ENCODE measurements around the gene FGD2. TPM values are rescaled to one million over a fixed set of nuclear protein-coding genes. Genes with fewer than 3 reads are reported as not detected.

FGD2 gene
- total RNA-seq, 4 donors from 2014 or later, result 2.7 to 9.2 (median 5.2) TPM

DNA sequence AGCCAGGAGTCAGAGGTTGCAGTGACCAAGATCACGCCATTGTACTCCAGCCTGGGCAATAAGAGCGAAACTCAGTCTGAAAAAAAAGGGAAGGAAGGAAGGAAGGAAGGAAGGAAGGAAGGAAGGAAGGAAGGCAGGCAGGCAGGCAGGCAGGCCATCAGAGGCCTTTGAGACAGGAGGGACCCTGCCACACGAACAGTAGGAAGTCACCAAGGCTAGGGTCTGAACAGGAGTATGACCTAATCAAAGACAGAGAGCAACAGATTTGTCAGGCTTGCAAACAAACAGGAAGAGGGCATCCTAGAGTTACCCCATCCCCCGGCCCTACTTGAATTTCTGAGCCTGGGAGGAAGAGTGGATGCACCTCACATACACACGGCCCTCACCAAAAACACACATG lies 67.1 kb downstream of the FGD2 start:
- intact Hi-C loops (cut with DNase I; ENCODE audit: low total_unique reads), result no loop called here
- no peak overlapping the region for H3K4me3 ChIP-seq (ENCODE audit: low read depth, poor library complexity, severe bottlenecking)
- TF ChIP-seq, protein P1, sequence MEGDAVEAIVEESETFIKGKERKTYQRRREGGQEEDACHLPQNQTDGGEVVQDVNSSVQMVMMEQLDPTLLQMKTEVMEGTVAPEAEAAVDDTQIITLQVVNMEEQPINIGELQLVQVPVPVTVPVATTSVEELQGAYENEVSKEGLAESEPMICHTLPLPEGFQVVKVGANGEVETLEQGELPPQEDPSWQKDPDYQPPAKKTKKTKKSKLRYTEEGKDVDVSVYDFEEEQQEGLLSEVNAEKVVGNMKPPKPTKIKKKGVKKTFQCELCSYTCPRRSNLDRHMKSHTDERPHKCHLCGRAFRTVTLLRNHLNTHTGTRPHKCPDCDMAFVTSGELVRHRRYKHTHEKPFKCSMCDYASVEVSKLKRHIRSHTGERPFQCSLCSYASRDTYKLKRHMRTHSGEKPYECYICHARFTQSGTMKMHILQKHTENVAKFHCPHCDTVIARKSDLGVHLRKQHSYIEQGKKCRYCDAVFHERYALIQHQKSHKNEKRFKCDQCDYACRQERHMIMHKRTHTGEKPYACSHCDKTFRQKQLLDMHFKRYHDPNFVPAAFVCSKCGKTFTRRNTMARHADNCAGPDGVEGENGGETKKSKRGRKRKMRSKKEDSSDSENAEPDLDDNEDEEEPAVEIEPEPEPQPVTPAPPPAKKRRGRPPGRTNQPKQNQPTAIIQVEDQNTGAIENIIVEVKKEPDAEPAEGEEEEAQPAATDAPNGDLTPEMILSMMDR (IDR thresholded peaks at IDR 0.05), result no peak
- no peak for DNase-seq (ENCODE audit: low spot score in 2 of 2)
- 87 to 93% methylated on average over 5 of the region's 5 CpGs for WGBS, 2 donors

DNA sequence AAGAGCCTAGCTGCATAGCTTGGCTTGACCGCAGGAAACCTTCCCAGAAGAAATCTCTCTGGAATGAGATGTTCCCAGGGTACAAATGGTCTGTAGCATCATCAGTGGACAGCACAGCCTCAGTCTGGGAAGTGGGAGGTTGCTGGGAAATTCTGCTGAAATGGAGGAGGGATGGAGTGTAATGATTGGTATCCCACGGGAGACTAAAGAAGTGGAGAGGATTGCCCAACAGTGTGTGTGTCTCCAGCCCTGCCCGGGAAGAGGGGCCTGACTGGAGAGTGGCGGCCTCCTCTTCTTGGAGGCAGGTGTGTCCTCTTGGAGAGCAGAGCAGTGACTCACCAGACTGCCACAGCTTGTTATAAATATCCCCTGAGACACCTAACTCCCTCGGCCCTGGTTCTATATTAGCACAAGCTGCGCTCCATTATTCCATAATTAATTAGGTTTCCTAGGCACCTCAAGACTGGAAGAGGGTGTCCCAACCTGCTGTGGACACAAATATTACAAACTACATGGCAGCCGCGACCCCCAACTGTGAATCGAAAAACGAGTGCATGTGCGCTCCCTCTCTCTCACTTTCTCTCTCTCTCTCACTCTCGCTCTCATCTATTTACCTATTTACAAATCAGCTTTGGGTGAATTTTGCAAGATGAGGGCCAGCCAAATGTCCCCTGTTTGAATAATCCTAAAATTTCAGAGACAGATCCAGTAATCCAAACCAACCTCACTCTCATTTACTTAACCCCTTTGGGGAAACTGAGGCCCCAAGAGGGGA lies 68.8 kb downstream of the FGD2 start:
- DNase-seq (ENCODE audit: low spot score in 2 of 2), result no peak
- WGBS, 2 donors, result 66 to 69% methylated on average over 12 of the region's 12 CpGs
- TF ChIP-seq POLR2A (IDR thresholded peaks at IDR 0.05), result no peak
- TF ChIP-seq, protein P1 (IDR thresholded peaks at IDR 0.05), result no peak
- no peak overlapping the region for H3K4me3 ChIP-seq (ENCODE audit: low read depth, poor library complexity, severe bottlenecking)
- intact Hi-C loops (cut with DNase I; ENCODE audit: low total_unique reads), result no loop called here

DNA sequence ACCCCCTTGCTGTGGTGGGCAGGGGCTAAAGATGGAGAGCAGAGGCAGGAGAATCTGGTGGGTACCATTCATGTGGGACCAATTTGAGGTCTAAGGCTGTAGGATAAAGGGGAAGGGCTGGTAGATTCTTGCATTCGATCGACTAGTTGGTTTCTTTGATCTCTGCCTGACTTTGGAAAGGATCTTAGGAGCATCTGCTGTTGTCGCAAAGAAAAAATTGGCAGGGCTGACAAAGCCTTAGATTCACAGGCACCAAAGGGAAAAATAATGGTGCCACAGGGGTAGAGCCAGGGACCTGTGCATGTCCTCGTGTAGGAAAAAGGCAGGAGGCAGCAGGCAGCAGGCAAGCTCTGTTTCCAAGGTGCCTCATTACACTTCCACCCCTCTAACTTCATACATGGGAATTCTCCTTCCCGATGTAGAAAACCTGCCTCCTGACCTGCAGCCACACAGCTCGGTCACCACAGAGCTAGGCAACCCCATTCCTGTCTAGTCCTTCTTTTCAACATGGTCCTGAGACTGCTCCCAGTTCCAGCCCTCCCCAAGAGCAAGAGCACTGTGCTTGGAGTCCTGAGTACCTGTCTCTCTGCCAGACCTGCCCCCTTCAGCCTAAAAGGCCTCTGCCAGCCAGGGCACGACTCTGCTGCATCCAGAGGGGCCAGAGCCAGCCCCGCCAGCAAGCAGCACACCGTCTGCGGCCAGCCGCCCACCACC lies 71.9 kb downstream of the FGD2 start:
- H3K4me3 ChIP-seq (ENCODE audit: low read depth, poor library complexity, severe bottlenecking), result no peak overlapping the region
- intact Hi-C loops (cut with DNase I; ENCODE audit: low total_unique reads), result no loop called here
- 28 to 37% methylated on average over 8 to 9 of the region's 11 CpGs for WGBS, 2 donors
- DNase-seq (ENCODE audit: low spot score in 2 of 2), result no peak
- TF ChIP-seq POLR2A (IDR thresholded peaks at IDR 0.05), result no peak
- TF ChIP-seq, protein P1 (IDR thresholded peaks at IDR 0.05), result no peak

DNA sequence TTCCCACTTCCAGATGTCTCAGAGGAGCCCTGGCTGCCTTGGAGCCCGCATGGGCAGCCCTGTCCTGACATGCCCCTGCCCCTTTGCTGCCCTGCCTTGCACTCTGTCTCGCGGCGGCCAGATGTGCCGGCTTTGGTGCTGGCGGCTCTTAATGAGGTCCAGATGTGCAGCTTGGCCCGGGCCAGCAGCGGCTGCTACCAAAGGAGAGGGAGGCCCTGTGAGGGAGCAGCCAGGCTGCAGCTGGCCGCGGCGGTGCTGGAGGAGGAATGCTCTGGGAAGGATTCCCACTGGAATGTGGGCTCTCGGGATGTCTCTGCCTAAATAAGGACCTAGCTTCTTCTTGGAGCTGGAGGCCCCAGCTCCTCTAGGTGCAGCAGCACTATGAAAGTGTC lies 72.4 kb downstream of the FGD2 start:
- peak; percentile 63 to 96 for DNase-seq (ENCODE audit: low spot score in 2 of 2)
- intact Hi-C loops (cut with DNase I; ENCODE audit: low total_unique reads), result no loop called here
- no peak for TF ChIP-seq POLR2A (IDR thresholded peaks at IDR 0.05)
- TF ChIP-seq, protein P1 (IDR thresholded peaks at IDR 0.05), result no peak
- 17 to 21% methylated on average over 4 to 12 of the region's 12 CpGs for whole genome bisulfite sequencing, 2 donors
- no peak overlapping the region for H3K4me3 ChIP-seq (ENCODE audit: low read depth, poor library complexity, severe bottlenecking)

Other genes starting within 250 kb of the FGD2 start
- gene CPNE5, start 166.2 kb upstream of the FGD2 start, total RNA-seq, result 1 to 10 TPM in 1 of 4 donors, under 1 TPM in 2, not detected in 1; 0.23 to 1.1 (median 0.81) TPM
- 1 to 10 TPM; 2.2 to 9.3 (median 7.3) TPM for gene PPIL1, start 130.9 kb upstream of the FGD2 start, total RNA-seq
- gene C6orf89, start 119.7 kb upstream of the FGD2 start, total RNA-seq, result 10 to 100 TPM; 27.5 to 47.4 (median 30.5) TPM
- gene PI16, start 50.9 kb upstream of the FGD2 start, total RNA-seq, result 10 to 100 TPM in 1 of 4 donors, 1 to 10 TPM in 3; 2.1 to 18.5 (median 2.7) TPM
- 100 to 1,000 TPM; 166 to 219 (median 188) TPM for gene MTCH1, start 19.5 kb upstream of the FGD2 start, total RNA-seq
- 100 to 1,000 TPM; 136 to 173 (median 150) TPM for gene PIM1, start 164.5 kb downstream of the FGD2 start, total RNA-seq

Data from lower leg skin (tissue), 4 donors.